SKM-1 (cell line): ENCODE results near the gene ANO6.
"Not testable (repeated sequence)": the region's sequence is repeated elsewhere in the genome, so short reads cannot be mapped to it uniquely, and the experiment has no call there.

Experiments
- DNase-seq: peaks from one replicate; lab custom pipeline; 2025; ENCODE audit not compliant: unreplicated experiment; lab: John Stamatoyannopoulos, UW

The ANO6 gene

GRCh38 chr12:45304514-45305178 lies 88.8 kb downstream of the ANO6 start:
- no peak for DNase-seq

DNA sequence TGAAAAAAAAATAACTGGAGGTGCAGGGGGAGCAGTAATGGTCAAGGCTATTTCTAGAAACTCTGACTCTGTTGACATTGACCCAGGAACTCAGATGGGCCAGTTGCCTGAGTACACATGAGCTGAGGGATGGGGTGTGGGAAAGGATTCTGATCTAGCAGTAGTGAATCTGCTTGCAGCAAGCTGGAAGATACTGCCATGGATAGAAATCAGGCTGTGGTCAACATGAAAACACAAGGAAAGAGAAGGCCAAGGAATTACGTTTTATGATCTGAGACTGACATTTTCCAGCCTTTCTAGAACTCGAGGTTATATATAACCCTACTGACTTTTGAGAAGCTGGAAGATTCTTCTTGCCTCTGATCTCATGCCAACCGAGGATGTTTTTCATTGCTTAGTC lies 90.0 kb downstream of the ANO6 start:
- DNase-seq = no peak

- no peak for DNase-seq
Observed at GRCh38 chr12:45309836-45310626, 94.1 kb downstream of the ANO6 start.

- DNase-seq = no peak
Observed at GRCh38 chr12:45310627-45310968, 94.7 kb downstream of the ANO6 start.

- DNase-seq = no peak
Observed at GRCh38 chr12:45312012-45312411, 96.1 kb downstream of the ANO6 start.

GRCh38 chr12:45314770-45315169 lies 98.9 kb downstream of the ANO6 start:
- DNase-seq = no peak

DNA sequence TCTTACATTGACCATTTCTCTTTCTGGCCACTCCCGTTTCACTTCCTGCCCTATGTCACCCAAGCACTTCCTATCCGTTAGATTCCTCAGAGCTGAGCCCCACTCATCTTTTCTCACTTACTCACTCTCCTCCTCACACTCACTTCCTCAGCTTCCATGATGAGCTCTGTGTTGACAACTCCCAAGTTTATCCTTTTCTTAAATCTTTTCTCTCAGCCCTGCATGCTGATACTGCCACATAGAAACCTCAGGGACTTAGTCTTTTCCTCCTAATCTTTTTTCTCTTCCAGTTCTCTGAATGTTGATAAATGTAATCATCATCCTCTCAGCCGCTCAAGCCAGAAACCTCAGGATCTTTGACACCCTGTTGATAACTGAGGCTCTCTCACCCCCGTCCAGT lies 99.6 kb downstream of the ANO6 start:
- no peak for DNase-seq

DNA sequence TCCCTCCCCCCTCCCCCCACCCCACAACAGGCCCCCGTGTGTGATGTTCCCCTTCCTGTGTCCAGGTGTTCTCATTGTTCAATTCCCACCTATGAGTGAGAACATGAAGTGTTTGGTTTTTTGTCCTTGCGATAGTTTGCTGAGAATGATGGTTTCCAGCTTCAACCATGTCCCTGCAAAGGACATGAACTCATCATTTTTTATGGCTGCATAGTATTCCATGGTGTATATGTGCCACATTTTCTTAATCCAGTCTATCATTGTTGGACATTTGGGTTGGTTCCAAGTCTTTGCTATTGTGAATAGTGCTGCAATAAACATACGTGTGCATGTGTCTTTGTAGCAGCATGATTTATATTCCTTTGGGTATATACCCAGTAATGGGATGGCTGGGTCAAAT lies 101.4 kb downstream of the ANO6 start:
- DNase-seq = not testable (repeated sequence)

GRCh38 chr12:45322810-45323209 lies 106.9 kb downstream of the ANO6 start:
- DNase-seq = no peak

- no peak for DNase-seq
Observed at GRCh38 chr12:45324391-45324790, 108.5 kb downstream of the ANO6 start.

DNA sequence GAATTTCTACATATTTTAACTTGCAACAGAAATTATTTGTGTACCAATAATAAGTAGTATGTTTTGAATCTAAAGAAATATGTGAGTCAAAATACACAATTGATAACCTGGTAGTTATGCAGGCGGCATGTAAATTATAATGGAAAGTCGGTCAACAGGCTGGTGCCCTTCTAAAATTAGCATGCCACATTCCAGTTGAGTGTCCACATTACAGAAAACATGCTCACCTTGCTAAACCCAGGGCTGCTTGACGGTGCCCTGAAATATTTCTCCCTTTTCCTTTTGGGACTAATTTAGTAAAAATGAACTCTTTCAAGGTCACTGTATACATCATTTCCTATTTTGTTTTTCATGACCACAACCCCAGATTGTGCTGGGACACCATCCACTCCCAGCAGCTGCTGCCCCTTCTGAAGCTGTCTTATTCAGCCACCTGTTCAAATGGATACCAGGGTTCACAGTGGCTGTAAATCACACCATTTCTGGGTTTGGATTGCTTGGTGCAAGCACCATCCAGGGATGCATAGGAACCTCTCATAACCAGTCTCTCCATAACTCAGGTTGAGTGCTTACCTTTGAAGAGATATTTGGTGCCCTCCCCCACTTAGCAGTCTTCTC lies 110.6 kb downstream of the ANO6 start:
- DNase-seq = no peak

GRCh38 chr12:45327823-45328383 lies 112.0 kb downstream of the ANO6 start:
- DNase-seq = no peak

DNA sequence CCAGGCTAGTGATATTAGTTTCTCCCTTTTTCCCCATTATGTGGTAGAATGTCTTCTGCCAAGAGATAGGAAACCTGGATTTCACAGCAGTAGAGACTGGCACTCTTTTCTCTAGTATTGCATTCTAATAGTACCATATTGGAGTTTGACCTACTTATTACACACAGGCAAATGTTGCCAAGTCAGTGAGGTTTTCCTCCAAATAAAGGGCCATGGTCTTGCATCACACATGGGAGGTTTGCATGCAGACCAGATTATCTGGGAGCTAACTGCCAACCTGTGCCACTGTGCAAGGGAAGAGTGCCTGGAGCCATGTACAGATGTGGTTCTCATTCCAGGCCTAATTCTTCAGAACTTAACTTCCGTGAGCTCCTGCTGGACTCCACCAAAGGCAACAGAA lies 113.3 kb downstream of the ANO6 start:
- DNase-seq = no peak

DNA sequence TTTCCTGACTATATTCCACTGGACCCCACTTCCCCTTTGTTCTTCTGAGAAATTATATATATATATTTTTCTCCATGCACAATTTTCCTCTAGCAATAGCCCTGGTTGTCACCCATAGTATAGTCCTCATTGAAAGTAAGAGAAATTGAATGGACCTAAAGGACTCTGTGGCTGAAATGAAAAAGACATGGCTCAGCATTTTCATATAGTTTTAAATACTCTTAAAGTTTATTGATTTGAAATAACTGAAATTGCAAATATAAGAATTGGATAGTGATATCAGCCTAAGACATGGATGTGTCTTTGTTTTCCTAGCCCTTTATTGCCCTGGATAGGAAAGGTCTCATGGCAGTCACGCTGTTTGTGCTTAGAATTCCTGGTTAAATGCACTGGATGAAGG lies 113.8 kb downstream of the ANO6 start:
- no peak for DNase-seq

DNA sequence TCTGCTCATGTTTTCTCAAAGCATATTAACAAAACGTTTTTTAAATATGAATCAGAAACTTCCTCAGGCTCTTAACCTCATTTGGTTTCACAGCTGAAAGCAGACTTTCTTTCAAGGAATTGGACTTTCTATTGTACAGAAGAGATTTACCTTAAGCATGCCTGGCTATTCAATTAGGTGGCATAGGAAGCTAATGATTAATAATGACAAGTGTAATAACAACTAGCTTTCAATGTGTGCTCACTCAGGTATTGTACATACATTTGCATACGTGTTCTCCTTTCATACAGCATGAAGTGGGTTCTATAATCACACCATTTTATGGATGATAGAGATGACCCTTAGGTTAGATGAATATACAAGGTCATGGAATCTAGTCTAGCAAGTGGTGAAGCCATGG lies 115.7 kb downstream of the ANO6 start:
- DNase-seq = no peak

DNA sequence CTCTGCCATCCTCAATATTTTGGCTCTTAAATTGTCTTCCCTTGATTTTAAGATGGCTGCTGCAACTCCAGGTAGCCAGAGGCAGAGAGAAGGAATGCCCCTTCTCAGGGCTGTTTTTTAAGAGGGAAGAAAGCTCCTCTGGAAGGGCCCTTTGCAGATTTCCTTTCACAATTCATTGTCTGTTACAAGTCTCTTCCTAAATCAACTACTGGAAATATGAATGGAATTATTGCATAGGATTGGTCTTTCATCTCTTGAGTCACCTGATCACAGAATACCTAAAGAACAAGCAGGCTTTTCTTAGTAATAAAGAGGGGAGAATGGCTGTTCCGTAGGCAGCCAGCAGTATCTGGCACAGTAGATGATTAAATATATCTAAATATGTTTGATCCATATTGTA lies 118.5 kb downstream of the ANO6 start:
- DNase-seq = no peak

DNA sequence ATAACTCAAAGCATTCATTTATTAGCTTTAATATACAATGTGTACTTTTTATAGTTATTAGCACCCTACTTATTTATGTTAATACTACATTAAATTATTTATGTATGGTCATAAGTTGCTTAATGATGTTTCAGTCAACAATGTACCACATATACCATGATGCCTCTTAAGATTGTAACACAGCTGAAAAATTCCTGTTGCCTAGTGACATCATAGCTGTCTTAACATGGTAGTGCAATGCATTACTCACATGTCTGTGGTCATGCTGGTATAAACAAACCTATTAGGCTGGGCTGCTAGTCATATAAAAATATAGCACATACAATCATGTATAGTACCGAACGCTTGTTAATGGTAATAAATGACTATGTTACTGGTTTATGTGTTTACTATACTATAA lies 120.4 kb downstream of the ANO6 start:
- no peak for DNase-seq

DNA sequence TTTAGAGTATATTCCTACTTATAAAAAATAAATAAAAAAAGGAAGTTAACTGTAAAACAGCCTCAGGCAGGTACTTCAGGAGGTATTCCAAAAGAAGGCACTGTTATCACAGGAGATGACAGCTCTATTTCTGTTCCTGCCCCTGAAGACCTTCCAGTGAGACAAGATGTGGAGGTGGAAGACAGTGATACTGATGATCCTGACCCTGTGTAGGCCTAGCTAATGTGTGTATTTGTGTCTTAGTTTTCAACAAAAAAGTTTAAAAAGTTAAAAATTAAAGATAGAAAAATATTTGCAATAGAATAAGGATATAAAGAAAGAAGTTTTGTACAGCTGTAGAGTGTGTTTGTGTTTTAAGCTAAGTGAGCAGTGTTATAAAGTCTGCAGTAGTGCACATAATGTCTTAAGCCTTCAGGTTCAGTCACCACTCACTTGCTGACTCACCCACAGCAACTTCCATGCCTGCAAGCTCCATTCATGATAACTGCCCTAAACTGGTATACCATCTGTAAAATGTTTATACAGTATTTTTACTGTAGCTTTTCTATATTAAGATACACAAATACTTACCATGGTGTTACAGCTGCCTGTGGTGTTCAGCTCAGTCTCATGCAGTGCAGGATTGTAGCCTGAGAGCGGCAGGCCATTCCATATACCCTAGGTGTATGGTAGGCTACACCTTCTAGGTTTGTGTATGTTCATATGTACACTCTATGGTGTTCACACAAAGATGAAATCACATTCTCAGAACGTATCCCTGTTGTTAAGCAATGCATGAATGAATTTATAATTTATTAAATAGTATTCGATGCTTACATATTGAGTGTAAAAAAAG lies 121.1 kb downstream of the ANO6 start:
- no peak for DNase-seq

- DNase-seq = no peak
Observed at GRCh38 chr12:45337835-45338234, 121.9 kb downstream of the ANO6 start.

- no peak for DNase-seq
Observed at GRCh38 chr12:45338272-45338671, 122.4 kb downstream of the ANO6 start.

GRCh38 chr12:45339035-45339434 lies 123.1 kb downstream of the ANO6 start:
- no peak for DNase-seq
